Uterus (tissue), 4 donors: ENCODE data around the gene FLNB. TPM values are rescaled to one million over a fixed set of nuclear protein-coding genes. Genes with fewer than 3 reads are reported as not detected.

Experiments
- DNase-seq, 2 donors: peaks; one replicate each; pipeline ENCODE4 v3.0.0-alpha.2; 2019 to 2020
- H3K27ac ChIP-seq, 2 donors: fragments of 200-600 bp; sonication (generic); 1 replicate in 1 of 2; 2 replicates in 1 of 2; pipeline ENCODE4 v1.5.1; 2016 to 2018
- H3K27me3 ChIP-seq, 2 donors: fragments of 200-600 bp; sonication (generic); one replicate each; pipeline ENCODE4 v1.5.1; 2018 to 2019; ENCODE audit warnings: control low read depth in 1 of 2
- H3K36me3 ChIP-seq, 2 donors: fragments of 200-600 bp; sonication (generic); one replicate each; pipeline ENCODE4 v1.5.1; 2019; ENCODE audit warnings: control low read depth in 1 of 2
- H3K4me1 ChIP-seq, 2 donors: fragments of 200-600 bp; sonication (generic); one replicate each; pipeline ENCODE4 v1.5.1; 2018 to 2019; ENCODE audit warnings: control low read depth in 1 of 2
- H3K4me3 ChIP-seq, 2 donors: fragments of 200-600 bp; sonication (generic); 1 replicate in 1 of 2; 2 replicates in 1 of 2; pipeline ENCODE4 v1.5.1; 2018 to 2019; ENCODE audit warnings: mild to moderate bottlenecking in 1 of 2
- H3K9me3 ChIP-seq, 2 donors: fragments of 200-600 bp; sonication (generic); one replicate each; pipeline ENCODE4 v1.5.1; 2019; ENCODE audit warnings: control low read depth in 1 of 2
- CTCF ChIP-seq, 4 experiments: fragments of 200-600 bp in 2 of 4; fragments of 450-650 bp in 2 of 4; sonication (generic) in 2 of 4; IDR thresholded peaks; one replicate each; pipeline ENCODE4 v1.5.1; 2016 to 2019; ENCODE audit warnings: antibody characterized with exemption in 4 of 4, mild to moderate bottlenecking in 2 of 4, moderate library complexity in 1 of 4
- POLR2A ChIP-seq, 2 donors: fragments of 450-650 bp; IDR thresholded peaks; one replicate each; pipeline ENCODE4 v1.6.1; 2016; ENCODE audit warnings: antibody characterized with exemption in 2 of 2, mild to moderate bottlenecking in 1 of 2, moderate library complexity in 1 of 2
- intact Hi-C: fragments of 100-400 bp; cut with DNase I; formaldehyde crosslinking; loops from one replicate; pipeline ENCODE4 v1.15.1; 2023; ENCODE audit warnings: low total_unique reads
- total RNA-seq, 4 donors: library from RNA; depleted of rRNA in 3 of 4; stranded (reverse); fragments of >200 nt in 3 of 4; gene quantifications; one replicate each; pipeline versions ENCODE4 v1.1.0 to v1.2.4, GENCODE V29; 2014 to 2023
- donor health status: DM: yes; HTN: yes; CAD: no.

The FLNB gene
- total RNA-seq, 4 donors from 2014 or later: 52.4 to 283 (median 148) TPM

DNA sequence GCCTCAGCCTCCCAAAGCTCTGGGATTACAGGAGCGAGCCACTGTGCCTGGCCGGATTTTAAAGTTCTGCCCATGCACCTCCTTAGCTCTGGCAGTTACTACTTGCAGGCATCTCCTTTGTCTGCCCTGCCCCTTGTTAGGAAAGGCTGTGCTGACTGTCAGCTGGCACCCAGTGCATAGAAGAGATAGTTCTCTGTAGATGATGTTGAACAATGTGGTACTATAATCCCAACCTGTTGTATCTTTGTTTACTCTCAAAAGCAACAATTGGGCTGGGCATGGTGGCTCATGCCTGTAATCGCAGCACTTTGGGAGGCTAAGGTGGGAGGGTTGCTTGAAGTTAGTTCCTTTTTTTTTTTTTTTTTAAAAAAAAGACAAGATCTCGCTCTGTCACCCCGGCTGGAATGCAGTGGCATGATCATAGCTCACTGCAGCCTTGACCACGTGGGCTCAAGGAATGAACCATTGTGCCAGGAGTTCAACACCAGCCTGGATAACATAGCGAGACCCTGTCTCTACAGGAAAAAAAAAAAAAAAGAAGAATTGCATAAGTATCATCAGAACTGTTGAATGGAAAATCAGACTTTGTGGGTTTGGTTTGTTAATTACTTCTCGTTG, 30.6 kb downstream of the FLNB start:
- intact Hi-C loops: no loop called here
- Histone ChIP-seq H3K27ac (peak overlapping the region; percentile 35 to 65), H3K9me3 (no peaks in the 10 kb centered on the region), H3K4me1 (peaks cover 0 to 8% of the 10 kb centered on the region in 2 donors), H3K27me3 (no peaks in the 10 kb centered on the region), H3K36me3 (no peaks in the 10 kb centered on the region), H3K4me3 (no peak overlapping the region)
- no peak for TF ChIP-seq CTCF (IDR thresholded peaks at IDR 0.05)
- TF ChIP-seq POLR2A (IDR thresholded peaks at IDR 0.05): no peak
- DNase-seq: no peak

DNA sequence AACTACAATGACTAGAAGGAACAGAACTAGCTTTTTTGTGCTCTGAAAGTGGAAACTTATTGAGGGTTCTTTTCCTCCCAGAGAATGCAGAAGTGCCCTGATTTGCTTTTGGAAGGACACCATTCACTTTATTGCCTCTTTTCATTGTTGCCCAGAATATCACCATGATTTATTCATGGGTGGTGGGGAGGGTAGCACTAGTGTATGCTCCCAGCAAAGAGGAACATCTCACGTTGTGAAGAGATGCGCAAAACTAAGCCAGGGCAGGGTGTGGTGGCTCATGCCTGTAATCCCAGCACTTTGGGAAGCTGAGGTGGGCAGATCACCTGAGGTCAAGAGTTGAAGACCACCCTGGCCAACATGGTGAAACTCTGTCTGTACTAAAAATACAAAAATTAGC, 31.4 kb downstream of the FLNB start:
- Histone ChIP-seq H3K4me1 (peaks cover 0 to 8% of the 10 kb centered on the region in 2 donors), H3K27me3 (no peaks in the 10 kb centered on the region), H3K9me3 (no peaks in the 10 kb centered on the region), H3K4me3 (no peak overlapping the region), H3K36me3 (no peaks in the 10 kb centered on the region), H3K27ac (peak overlapping the region; percentile 40 to 65)
- intact Hi-C loops: no loop called here
- TF ChIP-seq CTCF (IDR thresholded peaks at IDR 0.05) (no peak), POLR2A (IDR thresholded peaks at IDR 0.05) (no peak)
- DNase-seq: no peak

GRCh38 chr3:58041182-58041825, 33.1 kb downstream of the FLNB start:
- TF ChIP-seq CTCF (IDR thresholded peaks at IDR 0.05): no peak
- no peak for TF ChIP-seq POLR2A (IDR thresholded peaks at IDR 0.05)

DNA sequence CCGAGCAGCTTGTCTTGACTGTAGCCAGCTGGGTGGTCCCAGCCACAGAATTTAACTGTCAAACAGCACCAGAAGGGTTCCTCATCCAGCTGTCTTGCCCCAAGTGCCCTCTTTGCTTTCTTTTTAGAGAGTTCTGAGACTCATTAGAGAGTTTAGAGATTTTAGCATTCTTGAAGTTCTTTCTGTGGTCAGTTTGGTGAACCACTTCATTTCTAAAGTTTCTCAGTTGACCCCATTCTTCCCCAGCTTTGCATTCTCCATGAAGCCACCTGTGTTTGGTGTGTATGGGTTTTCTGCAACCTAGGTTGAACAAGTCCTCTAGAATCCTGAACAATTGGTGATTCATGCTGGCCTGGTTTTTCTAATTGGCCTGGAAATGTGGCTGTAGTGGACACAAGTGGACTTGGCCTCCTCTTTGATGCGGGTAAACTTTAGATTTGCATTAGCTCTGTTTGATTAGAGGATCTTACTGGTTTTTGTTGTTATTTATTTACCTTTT, 33.7 kb downstream of the FLNB start:
- H3K27ac ChIP-seq: peak overlapping the region; percentile 46 to 65
- intact Hi-C loops: no loop called here
- H3K4me3 ChIP-seq: no peak overlapping the region
- H3K27me3 ChIP-seq: no peaks in the 10 kb centered on the region
- H3K9me3 ChIP-seq: no peaks in the 10 kb centered on the region
- H3K36me3 ChIP-seq: no peaks in the 10 kb centered on the region
- H3K4me1 ChIP-seq: no peaks in the 10 kb centered on the region
- DNase-seq: no peak
- TF ChIP-seq CTCF (IDR thresholded peaks at IDR 0.05): no peak
- no peak for TF ChIP-seq POLR2A (IDR thresholded peaks at IDR 0.05)

More at GRCh38 chr3:58041182-58041825, 33.1 kb downstream of the FLNB start:
- DNase-seq: no peak
- Histone ChIP-seq H3K36me3 (no peaks in the 10 kb centered on the region), H3K4me1 (peaks cover 0 to 2% of the 10 kb centered on the region in 2 donors), H3K27me3 (no peaks in the 10 kb centered on the region), H3K27ac (peak overlapping the region; percentile 46 to 65), H3K9me3 (no peaks in the 10 kb centered on the region), H3K4me3 (no peak overlapping the region)
- intact Hi-C loops: no loop called here
